Measurements from ENCODE around the gene SWSAP1.

The SWSAP1 gene

DNA sequence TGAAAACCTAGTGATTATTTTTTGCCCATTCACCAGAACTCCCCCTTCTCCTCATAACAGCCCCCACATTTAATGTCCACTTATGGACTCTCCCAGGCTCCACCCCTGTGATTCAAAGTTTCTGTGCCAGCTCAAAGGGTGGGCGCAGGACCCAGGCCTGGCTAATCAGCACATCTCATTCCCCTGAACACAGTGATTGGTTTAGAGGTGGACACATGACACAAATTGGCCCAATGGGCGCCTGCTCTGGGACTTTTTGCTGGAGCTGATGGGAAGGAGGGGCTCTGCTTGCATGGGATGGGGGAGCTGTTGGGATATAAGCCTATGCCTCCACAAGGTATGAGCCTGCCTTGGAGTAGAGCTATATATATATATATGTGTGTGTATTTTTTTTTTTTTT lies 15.9 kb downstream of the SWSAP1 start:
- Histone ChIP-seq H3K9ac (no peak overlapping the region), H3K79me2 (no peaks in the 10 kb centered on the region), H3K4me1 (no peaks in the 10 kb centered on the region), H3K36me3 (ENCODE audit: control insufficient read depth, insufficient read depth, low read length) (no peaks in the 10 kb centered on the region), H3K27me3 (ENCODE audit: control insufficient read depth, insufficient read depth, low read length) (no peaks in the 10 kb centered on the region), H3K4me2 (ENCODE audit: low read length) (no peak overlapping the region), H3K9me3 (ENCODE audit: control insufficient read depth, low read length) (no peaks in the 10 kb centered on the region), H3K27ac (no peak overlapping the region), H2AFZ (no peak overlapping the region), H3K4me3 (ENCODE audit: low read depth, low read length) (no peak overlapping the region)
- TF ChIP-seq, protein P1, sequence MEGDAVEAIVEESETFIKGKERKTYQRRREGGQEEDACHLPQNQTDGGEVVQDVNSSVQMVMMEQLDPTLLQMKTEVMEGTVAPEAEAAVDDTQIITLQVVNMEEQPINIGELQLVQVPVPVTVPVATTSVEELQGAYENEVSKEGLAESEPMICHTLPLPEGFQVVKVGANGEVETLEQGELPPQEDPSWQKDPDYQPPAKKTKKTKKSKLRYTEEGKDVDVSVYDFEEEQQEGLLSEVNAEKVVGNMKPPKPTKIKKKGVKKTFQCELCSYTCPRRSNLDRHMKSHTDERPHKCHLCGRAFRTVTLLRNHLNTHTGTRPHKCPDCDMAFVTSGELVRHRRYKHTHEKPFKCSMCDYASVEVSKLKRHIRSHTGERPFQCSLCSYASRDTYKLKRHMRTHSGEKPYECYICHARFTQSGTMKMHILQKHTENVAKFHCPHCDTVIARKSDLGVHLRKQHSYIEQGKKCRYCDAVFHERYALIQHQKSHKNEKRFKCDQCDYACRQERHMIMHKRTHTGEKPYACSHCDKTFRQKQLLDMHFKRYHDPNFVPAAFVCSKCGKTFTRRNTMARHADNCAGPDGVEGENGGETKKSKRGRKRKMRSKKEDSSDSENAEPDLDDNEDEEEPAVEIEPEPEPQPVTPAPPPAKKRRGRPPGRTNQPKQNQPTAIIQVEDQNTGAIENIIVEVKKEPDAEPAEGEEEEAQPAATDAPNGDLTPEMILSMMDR (IDR thresholded peaks at IDR 0.05), result no peak

DNA sequence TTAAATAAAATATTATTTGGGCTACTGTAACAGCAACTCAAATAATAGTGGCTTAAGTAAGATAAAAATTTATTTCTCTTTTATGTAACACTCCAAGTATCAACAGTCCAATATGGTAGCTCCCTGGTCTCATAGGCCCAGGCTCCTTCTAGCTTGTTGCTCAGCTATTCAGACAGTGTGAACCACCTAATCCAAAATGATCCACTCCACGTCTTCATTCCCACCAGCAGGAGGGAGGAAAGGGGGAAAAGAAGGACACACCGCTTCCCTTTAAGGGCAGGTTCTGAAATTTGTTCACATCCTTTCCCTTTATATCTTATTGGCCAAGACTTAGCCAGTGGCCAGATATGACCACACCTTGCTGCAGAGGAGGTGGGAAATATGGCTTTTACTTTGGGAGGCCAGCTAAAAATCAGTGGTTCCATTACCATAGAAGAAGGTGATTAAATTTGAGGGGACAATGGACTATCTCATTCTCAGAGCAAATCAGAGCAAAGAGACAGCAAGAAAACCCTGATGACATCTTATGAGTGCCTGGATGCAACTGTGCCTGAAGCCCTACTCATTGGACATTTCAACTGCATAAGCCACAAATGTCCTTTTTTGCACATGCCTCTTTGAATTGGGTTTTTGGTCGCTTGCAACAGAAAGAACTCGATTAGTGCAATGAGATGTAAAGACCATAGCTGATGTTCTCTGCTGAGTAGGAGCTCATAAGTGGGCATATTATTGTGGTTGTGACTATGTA lies 16.6 kb downstream of the SWSAP1 start:
- Histone ChIP-seq H3K4me3 (ENCODE audit: low read depth, low read length) (no peak overlapping the region), H3K4me2 (ENCODE audit: low read length) (no peak overlapping the region), H3K9ac (no peak overlapping the region), H3K36me3 (ENCODE audit: control insufficient read depth, insufficient read depth, low read length) (no peaks in the 10 kb centered on the region), H3K79me2 (no peaks in the 10 kb centered on the region), H3K9me3 (ENCODE audit: control insufficient read depth, low read length) (no peaks in the 10 kb centered on the region), H2AFZ (no peak overlapping the region), H3K4me1 (no peaks in the 10 kb centered on the region), H3K27me3 (ENCODE audit: control insufficient read depth, insufficient read depth, low read length) (no peaks in the 10 kb centered on the region), H3K27ac (no peak overlapping the region)
- TF ChIP-seq, protein P1 (IDR thresholded peaks at IDR 0.05), result no peak

DNA sequence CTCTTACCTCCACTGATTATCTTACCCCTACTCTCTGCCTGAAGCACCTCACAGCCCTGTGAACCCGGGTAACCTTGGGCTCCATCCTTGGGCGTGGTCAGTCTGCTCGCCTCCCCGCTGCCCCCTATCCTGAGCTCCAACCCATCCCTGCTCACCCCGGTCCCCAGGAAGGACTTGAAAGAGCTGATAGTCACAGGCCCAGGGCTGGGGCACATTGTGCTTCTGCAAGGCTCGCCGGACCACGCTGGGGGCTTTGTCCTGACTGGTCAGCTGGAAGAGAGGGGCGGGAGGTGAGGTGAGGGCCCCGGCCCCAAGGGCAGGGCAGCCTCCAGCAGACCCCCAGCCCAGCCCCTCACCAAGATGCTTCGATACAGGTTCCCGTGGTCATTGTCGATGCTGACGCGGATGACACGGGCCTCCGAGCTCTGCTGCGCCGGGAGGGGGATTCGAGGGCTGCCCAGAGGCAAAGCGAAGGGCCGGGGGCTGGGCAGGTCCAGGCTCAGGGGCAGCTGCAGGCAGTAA lies 22.7 kb downstream of the SWSAP1 start:
- no peaks in the 10 kb centered on the region for H3K79me2 ChIP-seq
- H3K9me3 ChIP-seq (ENCODE audit: control insufficient read depth, low read length), result no peaks in the 10 kb centered on the region
- no peak overlapping the region for H3K9ac ChIP-seq
- no peak overlapping the region for H2AFZ ChIP-seq
- no peaks in the 10 kb centered on the region for H3K4me1 ChIP-seq
- H3K4me2 ChIP-seq (ENCODE audit: low read length), result no peak overlapping the region
- H3K27ac ChIP-seq, result no peak overlapping the region
- H3K36me3 ChIP-seq (ENCODE audit: control insufficient read depth, insufficient read depth, low read length), result no peaks in the 10 kb centered on the region
- H3K4me3 ChIP-seq (ENCODE audit: low read depth, low read length), result no peak overlapping the region
- TF ChIP-seq, protein P1 (IDR thresholded peaks at IDR 0.05), result no peak
- H3K27me3 ChIP-seq (ENCODE audit: control insufficient read depth, insufficient read depth, low read length), result no peaks in the 10 kb centered on the region

DNA sequence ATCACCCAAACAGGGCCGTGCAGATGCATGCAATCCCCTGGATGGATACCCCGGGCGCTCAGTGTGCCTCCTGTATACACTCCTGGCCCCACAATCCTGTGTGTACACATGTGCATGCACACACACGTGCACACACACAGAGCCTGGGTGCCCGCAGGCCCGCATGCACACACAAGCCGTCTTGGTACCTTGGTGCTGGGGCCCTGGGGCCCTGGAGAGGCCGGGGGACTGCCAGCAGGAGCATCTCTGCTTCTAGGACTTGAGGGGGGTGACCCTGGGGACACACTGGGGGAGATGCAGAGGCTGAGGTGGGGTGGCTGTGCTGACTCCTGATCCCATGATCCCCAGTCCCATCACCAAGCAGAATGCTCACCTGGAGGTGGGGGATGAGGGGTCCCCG lies 25.2 kb downstream of the SWSAP1 start:
- Histone ChIP-seq H3K27ac (no peak overlapping the region), H3K36me3 (ENCODE audit: control insufficient read depth, insufficient read depth, low read length) (no peaks in the 10 kb centered on the region), H3K4me1 (no peaks in the 10 kb centered on the region)

More for the DNA sequence above, 25.2 kb downstream of the SWSAP1 start:
- Histone ChIP-seq H3K4me2 (ENCODE audit: low read length) (no peak overlapping the region), H3K9ac (no peak overlapping the region), H3K27me3 (ENCODE audit: control insufficient read depth, insufficient read depth, low read length) (no peaks in the 10 kb centered on the region), H3K9me3 (ENCODE audit: control insufficient read depth, low read length) (no peaks in the 10 kb centered on the region), H3K4me3 (ENCODE audit: low read depth, low read length) (no peak overlapping the region), H3K79me2 (no peaks in the 10 kb centered on the region), H2AFZ (no peak overlapping the region)
- TF ChIP-seq, protein P1 (IDR thresholded peaks at IDR 0.05), result no peak
